Activated CD4-positive, alpha-beta T cell treated with anti-CD3 and anti-CD28 coated beads for 36 hours (primary cell): ENCODE data around the gene CMBL. TPM values are rescaled to one million over a fixed set of nuclear protein-coding genes. Genes with fewer than 3 reads are reported as not detected.
"Not testable (repeated sequence)": the region's sequence is repeated elsewhere in the genome, so short reads cannot be mapped to it uniquely, and the experiment has no call there.

Experiments
- ATAC-seq: fragments of 200-7000 bp; cut with Tn5 transposase; one replicate; pipeline ENCODE4 v1.10.0; 2021; ENCODE audit warnings: mild to moderate bottlenecking, moderate library complexity
- CTCF ChIA-PET: fragments of 350-600 bp; sonication (Branson Sonifier 250); formaldehyde crosslinking; loops from one replicate; lab custom pipeline; 2021; ENCODE audit warnings: antibody characterized with exemption; lab: Charles Lee
- POLR2A ChIA-PET: fragments of 350-600 bp; sonication (Branson Sonifier 250); formaldehyde crosslinking; loops from one replicate; lab custom pipeline; 2021; ENCODE audit warnings: antibody characterized with exemption, inconsistent platforms; lab: Charles Lee
- DNase-seq: peaks from one replicate; pipeline ENCODE4 v3.0.0-alpha.2; 2020
- H3K27ac Mint-ChIP-seq: one replicate; pipeline ENCODE4 v1.8.0; 2021; ENCODE audit warnings: mixed read lengths
- H3K27me3 Mint-ChIP-seq: one replicate; pipeline ENCODE4 v1.8.0; 2021; ENCODE audit warnings: mixed read lengths
- H3K36me3 Mint-ChIP-seq: one replicate; pipeline ENCODE4 v1.8.0; 2021; ENCODE audit warnings: low read depth, mixed read lengths
- H3K4me1 Mint-ChIP-seq: one replicate; pipeline ENCODE4 v1.8.0; 2021; ENCODE audit warnings: mixed read lengths
- H3K4me3 Mint-ChIP-seq: one replicate; pipeline ENCODE4 v1.8.0; 2021; ENCODE audit warnings: mild to moderate bottlenecking, moderate library complexity, mixed read lengths
- H3K9me3 Mint-ChIP-seq: one replicate; pipeline ENCODE4 v1.8.0; 2021; ENCODE audit warnings: low read depth, mixed read lengths
- intact Hi-C, 2 experiments: fragments of 100-400 bp; cut with DNase I in 1 of 2; cut with micrococcal nuclease in 1 of 2; formaldehyde crosslinking; loops; one replicate each; pipeline versions ENCODE4 v1.14.2 to v1.15.1; 2022 to 2024; cut with DNase I, micrococcal nuclease
- total RNA-seq, 2 experiments: library from RNA; stranded (reverse); gene quantifications; one replicate each; pipeline ENCODE4 v1.2.3, GENCODE V29; 2021

Gene CMBL
- total RNA-seq, 2 experiments from 2014 or later, result 0.46 to 0.66 TPM

GRCh38 chr5:10289991-10290390 lies 17.7 kb downstream of the CMBL start:
- no peak for ATAC-seq
- intact Hi-C loops, result no loop called here
- ChIA-PET POLR2A (no interaction called here), CTCF (interaction anchor here (1.3 kb wide), 1 partner anchor 40 kb away, joined by 4 read pairs; no protein-coding TSS in a partner anchor)
- H3K27ac Mint-ChIP-seq, result no peak overlapping the region
- no peaks in the 10 kb centered on the region for H3K9me3 Mint-ChIP-seq
- H3K4me3 Mint-ChIP-seq, result no peak overlapping the region
- H3K27me3 Mint-ChIP-seq, result peaks cover 9% of the 10 kb centered on the region
- peaks cover 5% of the 10 kb centered on the region for H3K4me1 Mint-ChIP-seq
- no peaks in the 10 kb centered on the region for H3K36me3 Mint-ChIP-seq
- no peak for DNase-seq

GRCh38 chr5:10289353-10289752 lies 18.3 kb downstream of the CMBL start:
- CTCF ChIA-PET, result interaction anchor here (1.3 kb wide), 1 partner anchor 41 kb away, joined by 4 read pairs; no protein-coding TSS in a partner anchor
- ATAC-seq, result no peak
- Mint-ChIP-seq H3K4me1 (peaks cover 7% of the 10 kb centered on the region), H3K9me3 (no peaks in the 10 kb centered on the region), H3K4me3 (no peak overlapping the region), H3K27me3 (peaks cover 7% of the 10 kb centered on the region), H3K27ac (no peak overlapping the region), H3K36me3 (no peaks in the 10 kb centered on the region)
- no peak for DNase-seq
- POLR2A ChIA-PET, result no interaction called here
- intact Hi-C loops, result no loop called here

GRCh38 chr5:10288592-10289219 lies 19.0 kb downstream of the CMBL start:
- peaks cover 12% of the 10 kb centered on the region for H3K4me1 Mint-ChIP-seq
- peak; percentile 56 for DNase-seq

GRCh38 chr5:10286862-10287227 lies 20.9 kb downstream of the CMBL start:
- ATAC-seq, result no peak
- Mint-ChIP-seq H3K4me1 (peaks cover 14% of the 10 kb centered on the region), H3K27ac (no peak overlapping the region), H3K27me3 (peaks cover 2% of the 10 kb centered on the region), H3K4me3 (no peak overlapping the region), H3K9me3 (no peaks in the 10 kb centered on the region), H3K36me3 (no peaks in the 10 kb centered on the region)
- no peak for DNase-seq
- intact Hi-C loops, result no loop called here
- CTCF ChIA-PET, result interaction anchor here (0.6 to 0.8 kb wide), 4 partner anchors 10 to 115 kb away, joined by 3 to 4 read pairs (median 3); no protein-coding TSS in a partner anchor
- POLR2A ChIA-PET, result no interaction called here

More at GRCh38 chr5:10288592-10289219, 19.0 kb downstream of the CMBL start:
- CTCF ChIA-PET, result no interaction called here
- Mint-ChIP-seq H3K4me3 (no peak overlapping the region), H3K9me3 (no peaks in the 10 kb centered on the region), H3K36me3 (no peaks in the 10 kb centered on the region), H3K27me3 (peaks cover 4% of the 10 kb centered on the region), H3K27ac (no peak overlapping the region)
- intact Hi-C loops, result no loop called here
- POLR2A ChIA-PET, result no interaction called here
- ATAC-seq, result no peak

- H3K27ac Mint-ChIP-seq, result no peak overlapping the region
- ChIA-PET POLR2A (no interaction called here), CTCF (interaction anchor here (0.6 to 0.8 kb wide), 3 partner anchors 9 to 39 kb away, joined by 3 to 4 read pairs (median 3); no protein-coding TSS in a partner anchor)
- no peak for DNase-seq
- H3K9me3 Mint-ChIP-seq, result no peaks in the 10 kb centered on the region
- ATAC-seq, result no peak
- intact Hi-C loops, result no loop called here
- no peak overlapping the region for H3K4me3 Mint-ChIP-seq
- peaks cover 14% of the 10 kb centered on the region for H3K4me1 Mint-ChIP-seq
- peaks cover 2% of the 10 kb centered on the region for H3K27me3 Mint-ChIP-seq
- H3K36me3 Mint-ChIP-seq, result no peaks in the 10 kb centered on the region
Measured at GRCh38 chr5:10286162-10286861, 21.4 kb downstream of the CMBL start.

GRCh38 chr5:10285362-10285761 lies 22.3 kb downstream of the CMBL start:
- H3K27me3 Mint-ChIP-seq, CTCF ChIA-PET, H3K4me3 Mint-ChIP-seq, H3K9me3 Mint-ChIP-seq, H3K27ac Mint-ChIP-seq, DNase-seq, ATAC-seq, H3K36me3 Mint-ChIP-seq: not testable (repeated sequence)
- peaks cover 14% of the 10 kb centered on the region for H3K4me1 Mint-ChIP-seq
- POLR2A ChIA-PET, result interaction anchor here (1.7 kb wide), 1 partner anchor 133 kb away, joined by 7 read pairs; no protein-coding TSS in a partner anchor
- intact Hi-C loops, result loop anchor here (2.0 kb wide), 3 partner anchors 35 to 341 kb away; partner anchors contain the start of genes CCT5 (in 1 of the 2) and MARCHF6 (in 1 of the 2)

- Mint-ChIP-seq H3K36me3 (no peaks in the 10 kb centered on the region), H3K27ac (no peak overlapping the region), H3K4me3 (no peak overlapping the region), H3K9me3 (no peaks in the 10 kb centered on the region), H3K4me1 (peaks cover 14% of the 10 kb centered on the region), H3K27me3 (peaks cover 2% of the 10 kb centered on the region)
- ChIA-PET CTCF (interaction anchor here (0.7 to 2.5 kb wide), 27 partner anchors 11 to 418 kb away, joined by 3 to 36 read pairs (median 4); no protein-coding TSS in a partner anchor), POLR2A (interaction anchor here (0.9 to 1.7 kb wide), 2 partner anchors 80 to 135 kb away, joined by 3 to 7 read pairs; no protein-coding TSS in a partner anchor)
- peak; percentile 94 for ATAC-seq
- intact Hi-C loops, result loop anchor here (1.0 to 5.0 kb wide), 9 partner anchors 33 to 344 kb away; partner anchors contain the start of genes MARCHF6 (in 2 of the 2), CCT5 (in 1 of the 2) and ROPN1L (in 1 of the 2)
- DNase-seq, result peak; percentile 89
Measured at GRCh38 chr5:10283927-10284635, 23.6 kb downstream of the CMBL start.

GRCh38 chr5:10279925-10280720 lies 27.6 kb downstream of the CMBL start:
- H3K4me3 Mint-ChIP-seq, result no peak overlapping the region
- intact Hi-C loops, result loop anchor here in 1 of 2 experiments (5.0 kb wide), 1 partner anchor 162 kb away; the partner anchor contains the start of gene ROPN1L
- no peak for DNase-seq
- peaks cover 19% of the 10 kb centered on the region for H3K4me1 Mint-ChIP-seq
- no peak overlapping the region for H3K27ac Mint-ChIP-seq
- CTCF ChIA-PET, result interaction anchor here (1.3 to 1.6 kb wide), 2 partner anchors 144 kb away, joined by 4 read pairs; no protein-coding TSS in a partner anchor
- H3K27me3 Mint-ChIP-seq, result peaks cover 3% of the 10 kb centered on the region
- H3K9me3 Mint-ChIP-seq, result no peaks in the 10 kb centered on the region
- no peak for ATAC-seq
- H3K36me3 Mint-ChIP-seq, result no peaks in the 10 kb centered on the region
- POLR2A ChIA-PET, result no interaction called here

- peaks cover 3% of the 10 kb centered on the region for H3K27me3 Mint-ChIP-seq
- no peaks in the 10 kb centered on the region for H3K9me3 Mint-ChIP-seq
Measured at GRCh38 chr5:10279328-10279727, 28.4 kb downstream of the CMBL start.

GRCh38 chr5:10278658-10279279 lies 28.9 kb downstream of the CMBL start:
- POLR2A ChIA-PET, result no interaction called here
- CTCF ChIA-PET, result interaction anchor here (1.6 kb wide), 1 partner anchor 146 kb away, joined by 4 read pairs; no protein-coding TSS in a partner anchor
- H3K36me3 Mint-ChIP-seq, result no peaks in the 10 kb centered on the region
- ATAC-seq, result no peak
- no peak for DNase-seq
- no peaks in the 10 kb centered on the region for H3K9me3 Mint-ChIP-seq
- H3K27ac Mint-ChIP-seq, result no peak overlapping the region
- H3K4me3 Mint-ChIP-seq, result no peak overlapping the region
- intact Hi-C loops, result no loop called here
- peaks cover 3% of the 10 kb centered on the region for H3K27me3 Mint-ChIP-seq
- H3K4me1 Mint-ChIP-seq, result peaks cover 18% of the 10 kb centered on the region

More at GRCh38 chr5:10279328-10279727, 28.4 kb downstream of the CMBL start:
- POLR2A ChIA-PET, result no interaction called here
- no peak for ATAC-seq
- Mint-ChIP-seq H3K27ac (no peak overlapping the region), H3K4me1 (peaks cover 21% of the 10 kb centered on the region), H3K36me3 (no peaks in the 10 kb centered on the region), H3K4me3 (no peak overlapping the region)
- intact Hi-C loops, result no loop called here
- no peak for DNase-seq
- CTCF ChIA-PET, result interaction anchor here (1.6 kb wide), 1 partner anchor 145 kb away, joined by 4 read pairs; no protein-coding TSS in a partner anchor
